HG02885 (cell line): ENCODE data around the gene AQP9.

ENCODE experiments used
- ATAC-seq: cut with Tn5 transposase; IDR thresholded peaks from one replicate; pipeline ENCODE4 v1.9.1; 2021; ENCODE audit warnings: mild to moderate bottlenecking; ENCODE audit not compliant: unreplicated experiment, poor library complexity

Gene AQP9

GRCh38 chr15:58221591-58222241 lies 83.5 kb downstream of the AQP9 start:
- no peak for ATAC-seq

- ATAC-seq: no peak
Observed at GRCh38 chr15:58222679-58223078, 84.5 kb downstream of the AQP9 start.

GRCh38 chr15:58223432-58223831 lies 85.3 kb downstream of the AQP9 start:
- ATAC-seq: no peak

- no peak for ATAC-seq
Observed at GRCh38 chr15:58224068-58224467, 85.9 kb downstream of the AQP9 start.

GRCh38 chr15:58227706-58228543 lies 89.7 kb downstream of the AQP9 start:
- no peak for ATAC-seq

GRCh38 chr15:58228718-58229117 lies 90.5 kb downstream of the AQP9 start:
- no peak for ATAC-seq

- ATAC-seq: no peak
Observed at GRCh38 chr15:58229297-58229768, 91.2 kb downstream of the AQP9 start.

GRCh38 chr15:58232281-58233065 lies 94.3 kb downstream of the AQP9 start:
- no peak for ATAC-seq

- no peak for ATAC-seq
Observed at GRCh38 chr15:58233341-58233740, 95.2 kb downstream of the AQP9 start.
